Esophagus muscularis mucosa (tissue), 4 donors: ENCODE measurements around the gene APLF. TPM values are rescaled to one million over a fixed set of nuclear protein-coding genes. Genes with fewer than 3 reads are reported as not detected.
A peak's percentile ranks its signal among the peaks of the same experiment; 100 is the strongest.

Source experiments
- DNase-seq: peaks from one replicate; pipeline ENCODE4 v3.0.0-alpha.2; 2017; ENCODE audit errors: extremely low spot score
- H3K27ac ChIP-seq, 4 donors: fragments of 200-600 bp; sonication (generic); replicated peaks in 1 of 4; 1 replicate in 3 of 4; 2 replicates in 1 of 4; pipeline ENCODE4 v1.5.1; 2016 to 2019; ENCODE audit warnings: mild to moderate bottlenecking in 1 of 4
- H3K27me3 ChIP-seq, 4 donors: fragments of 200-600 bp; sonication (generic); one replicate each; pipeline versions ENCODE4 v1.5.1 to v1.6.0; 2016 to 2019
- H3K36me3 ChIP-seq, 4 donors: fragments of 200-600 bp; sonication (generic); one replicate each; pipeline ENCODE4 v1.5.1; 2016 to 2019
- H3K4me1 ChIP-seq, 4 donors: fragments of 200-600 bp; sonication (generic); one replicate each; pipeline ENCODE4 v1.5.1; 2016 to 2019
- H3K4me3 ChIP-seq, 4 donors: fragments of 200-600 bp; sonication (generic); 1 replicate in 2 of 4; 2 replicates in 2 of 4; pipeline ENCODE4 v1.5.1; 2016 to 2019; ENCODE audit warnings: mild to moderate bottlenecking in 4 of 4, moderate library complexity in 1 of 4
- H3K9me3 ChIP-seq, 4 donors: fragments of 200-600 bp; sonication (generic); 1 replicate in 3 of 4; 2 replicates in 1 of 4; pipeline ENCODE4 v1.5.1; 2016 to 2019
- CTCF ChIP-seq, 3 experiments: fragments of 200-600 bp in 2 of 3; fragments of 450-650 bp in 1 of 3; sonication (generic) in 2 of 3; IDR thresholded peaks; one replicate each; pipeline ENCODE4 v1.5.1; 2017 to 2019; ENCODE audit warnings: antibody characterized with exemption in 3 of 3, mild to moderate bottlenecking in 2 of 3, moderate library complexity in 1 of 3
- EP300 ChIP-seq: sonication (generic); formaldehyde crosslinking; IDR thresholded peaks from one replicate; pipeline ENCODE4 v1.6.1; 2017; ENCODE audit warnings: antibody characterized with exemption
- POLR2A ChIP-seq: fragments of 450-650 bp; IDR thresholded peaks from one replicate; pipeline ENCODE4 v1.6.1; 2017; ENCODE audit warnings: antibody characterized with exemption, moderate library complexity, mild to moderate bottlenecking, low read depth
- POLR2AphosphoS5 ChIP-seq, 2 donors: sonication (generic); formaldehyde crosslinking; IDR thresholded peaks; one replicate each; pipeline ENCODE4 v1.6.1; 2017; ENCODE audit warnings: antibody characterized with exemption in 2 of 2
- WGBS: methylation state at CpG from one replicate; pipeline ENCODE4 v1.1.5; 2018; 5-methylcytosine and 5-hydroxymethylcytosine counted together
- intact Hi-C: fragments of 100-400 bp; cut with DNase I; formaldehyde crosslinking; loops from one replicate; pipeline ENCODE4 v1.15.1; 2023
- total RNA-seq, 4 donors: library from RNA; depleted of rRNA; stranded (reverse); fragments of >200 nt; gene quantifications; one replicate each; pipeline versions ENCODE4 v1.1.0 to v1.2.1, GENCODE V29; 2016

APLF gene
- total RNA-seq, 4 donors from 2014 or later: 7.6 to 12.1 (median 10.9) TPM

GRCh38 chr2:68420254-68420910 lies 47.0 kb upstream of the APLF start:
- intact Hi-C loops: no loop called here
- WGBS: 75% methylated on average over 3 of the region's 3 CpGs
- DNase-seq: no peak
- H3K4me1 ChIP-seq: no peaks in the 10 kb centered on the region
- no peaks in the 10 kb centered on the region for H3K9me3 ChIP-seq
- H3K36me3 ChIP-seq: no peaks in the 10 kb centered on the region
- H3K4me3 ChIP-seq: no peak overlapping the region
- H3K27ac ChIP-seq: no peak overlapping the region
- no peak for TF ChIP-seq EP300
- TF ChIP-seq CTCF (IDR thresholded peaks at IDR 0.05): no peak
- H3K27me3 ChIP-seq: peaks cover 0 to 4% (median 0%) of the 10 kb centered on the region in 4 donors

GRCh38 chr2:68423966-68424650 lies 43.3 kb upstream of the APLF start:
- TF ChIP-seq POLR2AphosphoS5 (IDR thresholded peaks at IDR 0.05) (no peak), EP300 (no peak)
- no peaks in the 10 kb centered on the region for H3K27me3 ChIP-seq
- no peak overlapping the region for H3K4me3 ChIP-seq
- H3K36me3 ChIP-seq: no peaks in the 10 kb centered on the region
- intact Hi-C loops: no loop called here
- H3K27ac ChIP-seq: no peak overlapping the region
- H3K9me3 ChIP-seq: no peaks in the 10 kb centered on the region
- DNase-seq: no peak
- 34% methylated on average over 2 of the region's 2 CpGs for WGBS
- peaks cover 0 to 20% (median 16%) of the 10 kb centered on the region in 4 donors for H3K4me1 ChIP-seq

- intact Hi-C loops: no loop called here
- WGBS: 86% methylated on average over 3 of the region's 3 CpGs
Measured at GRCh38 chr2:68425503-68425902, 41.9 kb upstream of the APLF start.

GRCh38 chr2:68426446-68426845 lies 40.9 kb upstream of the APLF start:
- TF ChIP-seq CTCF (IDR thresholded peaks at IDR 0.05) (no peak), EP300 (no peak), POLR2AphosphoS5 (IDR thresholded peaks at IDR 0.05) (no peak), POLR2A (no peak)
- Histone ChIP-seq H3K4me3 (no peak overlapping the region), H3K36me3 (no peaks in the 10 kb centered on the region), H3K9me3 (no peaks in the 10 kb centered on the region), H3K27ac (no peak overlapping the region), H3K4me1 (peaks cover 0 to 20% (median 16%) of the 10 kb centered on the region in 4 donors), H3K27me3 (no peaks in the 10 kb centered on the region)
- 84% methylated on average over 1 of the region's 1 CpG for WGBS
- no peak for DNase-seq
- intact Hi-C loops: no loop called here

More at GRCh38 chr2:68425503-68425902, 41.9 kb upstream of the APLF start:
- Histone ChIP-seq H3K27me3 (no peaks in the 10 kb centered on the region), H3K9me3 (no peaks in the 10 kb centered on the region), H3K36me3 (no peaks in the 10 kb centered on the region), H3K27ac (no peak overlapping the region), H3K4me3 (no peak overlapping the region), H3K4me1 (peaks cover 0 to 20% (median 16%) of the 10 kb centered on the region in 4 donors)
- peak; percentile 66 for DNase-seq
- TF ChIP-seq CTCF (IDR thresholded peaks at IDR 0.05) (no peak), EP300 (no peak), POLR2A (no peak), POLR2AphosphoS5 (IDR thresholded peaks at IDR 0.05) (no peak)

- Histone ChIP-seq H3K27ac (no peak overlapping the region), H3K36me3 (no peaks in the 10 kb centered on the region), H3K9me3 (no peaks in the 10 kb centered on the region), H3K4me3 (no peak overlapping the region), H3K27me3 (no peaks in the 10 kb centered on the region), H3K4me1 (peaks cover 0 to 20% (median 16%) of the 10 kb centered on the region in 4 donors)
- intact Hi-C loops: no loop called here
- peak; percentile 29 for DNase-seq
- TF ChIP-seq CTCF (IDR thresholded peaks at IDR 0.05): no peak
- no peak for TF ChIP-seq EP300
- TF ChIP-seq POLR2AphosphoS5 (IDR thresholded peaks at IDR 0.05): no peak
- WGBS: 68% methylated on average over 10 of the region's 10 CpGs
Measured at GRCh38 chr2:68426848-68427579, 40.4 kb upstream of the APLF start.
